H1 (cell line): ENCODE results near the gene TRAP1. TPM values are rescaled to one million over a fixed set of nuclear protein-coding genes. Genes with fewer than 3 reads are reported as not detected.

Experiments
- CTCF ChIA-PET: fragments of 300-600 bp; sonication (Branson Sonifier 250); formaldehyde crosslinking; loops from one replicate; lab custom pipeline; 2021; ENCODE audit not compliant: partially characterized antibody; lab: Charles Lee
- POLR2A ChIA-PET: fragments of 300-600 bp; sonication (Branson Sonifier 250); formaldehyde crosslinking; loops from one replicate; lab custom pipeline; 2021; ENCODE audit warnings: inconsistent platforms; ENCODE audit not compliant: partially characterized antibody; lab: Charles Lee
- DNase-seq, 2 experiments: peaks; one replicate each; pipeline versions ENCODE4 v3.0.0 to v3.0.0-alpha.2; 2010 to 2022; ENCODE audit warnings: low spot score in 2 of 2, low read depth in 1 of 2, mixed read lengths in 1 of 2
- FAIRE-seq: peaks from 2 replicates; lab custom pipeline; 2011; peaks lifted over from hg19 to GRCh38; lab: Jason Lieb, UNC
- H2AFZ ChIP-seq: 2 replicates; pipeline ENCODE4 v1.8.1; 2012; ENCODE audit warnings: low read length, inconsistent platforms
- H2AK5ac ChIP-seq: 2 replicates; pipeline ENCODE4 v1.6.1; 2013; ENCODE audit warnings: low read depth, low read length
- H2BK120ac ChIP-seq: replicated peaks from 2 replicates; pipeline ENCODE3; 2013; ENCODE audit warnings: low read depth, low read length, inconsistent platforms
- H2BK12ac ChIP-seq: 2 replicates; pipeline ENCODE4 v1.6.1; 2013; ENCODE audit warnings: low read depth, low read length
- H2BK15ac ChIP-seq: 2 replicates; pipeline ENCODE4 v1.6.1; 2013; ENCODE audit warnings: low read length
- H2BK20ac ChIP-seq: 2 replicates; pipeline ENCODE4 v1.6.1; 2013; ENCODE audit warnings: low read length
- H2BK5ac ChIP-seq: 2 replicates; pipeline ENCODE4 v1.6.1; 2013; ENCODE audit warnings: low read depth, low read length
- H3K14ac ChIP-seq: 2 replicates; pipeline ENCODE4 v1.6.1; 2013; ENCODE audit warnings: inconsistent platforms; ENCODE audit not compliant: insufficient read length
- H3K18ac ChIP-seq: 2 replicates; pipeline ENCODE4 v1.6.1; 2013; ENCODE audit warnings: low read length; ENCODE audit errors: extremely low read depth
- H3K23ac ChIP-seq: 2 replicates; pipeline ENCODE4 v1.6.1; 2013; ENCODE audit warnings: inconsistent platforms; ENCODE audit not compliant: insufficient read length
- H3K23me2 ChIP-seq: 2 replicates; pipeline ENCODE4 v1.6.1; 2013; ENCODE audit warnings: low read depth, low read length
- H3K27ac ChIP-seq: 2 replicates; pipeline ENCODE4 v1.6.1; 2011; ENCODE audit warnings: low read depth, low read length, inconsistent platforms
- H3K27me3 ChIP-seq, 4 experiments: replicated peaks in 1 of 4; 1 replicate in 1 of 4; 2 replicates in 3 of 4; pipeline versions ENCODE4 v1.6.1 to v1.8.1; 2011 to 2013; ENCODE audit warnings: low read length in 3 of 4, mild to moderate bottlenecking in 3 of 4, inconsistent platforms in 2 of 4, mixed read lengths in 2 of 4, moderate library complexity in 1 of 4; ENCODE audit not compliant: control insufficient read depth in 3 of 4, insufficient read depth in 3 of 4; ENCODE audit errors: extremely low read depth in 1 of 4
- H3K36me3 ChIP-seq, 4 experiments: 2 replicates each; pipeline versions ENCODE4 v1.6.1 to v1.8.1; 2011 to 2013; ENCODE audit warnings: mild to moderate bottlenecking in 4 of 4, low read length in 3 of 4, moderate library complexity in 2 of 4, control low read depth in 1 of 4, inconsistent platforms in 1 of 4; ENCODE audit not compliant: insufficient read depth in 4 of 4, control insufficient read depth in 2 of 4
- H3K4ac ChIP-seq: replicated peaks from 2 replicates; pipeline ENCODE3; 2013; ENCODE audit warnings: low read length, low read depth, mixed read lengths, inconsistent platforms; ENCODE audit not compliant: insufficient read length
- H3K4me1 ChIP-seq, 4 experiments: replicated peaks in 1 of 4; 1 replicate in 1 of 4; 2 replicates in 3 of 4; pipeline versions ENCODE4 v1.6.1 to v1.8.1; 2011 to 2013; ENCODE audit warnings: low read length in 3 of 4, inconsistent platforms in 2 of 4, mixed read lengths in 1 of 4; ENCODE audit not compliant: insufficient read depth in 4 of 4, control insufficient read depth in 3 of 4
- H3K4me2 ChIP-seq, 2 experiments: 2 replicates each; pipeline versions ENCODE4 v1.6.1 to v1.8.1; 2011 to 2013; ENCODE audit warnings: low read depth in 2 of 2, low read length in 2 of 2, control low read depth in 1 of 2, inconsistent platforms in 1 of 2, mild to moderate bottlenecking in 1 of 2; ENCODE audit not compliant: insufficient read depth in 1 of 2
- H3K4me3 ChIP-seq, 4 experiments: fragments of 200-600, 300-600 bp in 1 of 4; sonication (generic), shearing (Covaris generic), sonication (Bioruptor Twin) in 1 of 4; 2 replicates each; pipeline versions ENCODE4 v1.5.1 to v1.8.1; 2011 to 2016; ENCODE audit warnings: low read length in 4 of 4, low read depth in 3 of 4, control low read depth in 2 of 4, inconsistent platforms in 2 of 4, mild to moderate bottlenecking in 2 of 4, mixed read lengths in 1 of 4, moderate library complexity in 1 of 4; ENCODE audit not compliant: insufficient read depth in 2 of 4; ENCODE audit errors: extremely low read depth in 1 of 4
- H3K56ac ChIP-seq: replicated peaks from 2 replicates; pipeline ENCODE3; 2013; ENCODE audit warnings: low read depth, mild to moderate bottlenecking, mixed read lengths, low read length, inconsistent platforms; ENCODE audit not compliant: insufficient read length
- H3K79me1 ChIP-seq: 2 replicates; pipeline ENCODE4 v1.6.1; 2013; ENCODE audit warnings: low read depth, low read length, control low read depth
- H3K79me2 ChIP-seq, 2 experiments: 2 replicates each; pipeline versions ENCODE4 v1.6.1 to v1.8.1; 2012 to 2013; ENCODE audit warnings: low read length in 2 of 2, mild to moderate bottlenecking in 2 of 2, inconsistent platforms in 1 of 2; ENCODE audit not compliant: insufficient read depth in 2 of 2, control insufficient read depth in 1 of 2
- H3K9ac ChIP-seq, 4 experiments: replicated peaks in 1 of 4; 1 replicate in 1 of 4; 2 replicates in 3 of 4; pipeline versions ENCODE4 v1.6.1 to v1.8.1; 2011 to 2013; ENCODE audit warnings: low read depth in 3 of 4, low read length in 3 of 4, control low read depth in 2 of 4, mild to moderate bottlenecking in 2 of 4, moderate library complexity in 2 of 4, inconsistent platforms in 1 of 4; ENCODE audit errors: extremely low read depth in 1 of 4
- H3K9me3 ChIP-seq, 2 experiments: 2 replicates each; pipeline versions ENCODE4 v1.6.1 to v1.8.1; 2012 to 2013; ENCODE audit warnings: mild to moderate bottlenecking in 2 of 2, moderate library complexity in 2 of 2, control low read depth in 1 of 2, inconsistent platforms in 1 of 2, low read depth in 1 of 2, low read length in 1 of 2, mixed read lengths in 1 of 2; ENCODE audit not compliant: insufficient read depth in 2 of 2
- H4K20me1 ChIP-seq, 2 experiments: replicated peaks in 1 of 2; 2 replicates each; pipeline versions ENCODE3 to v1.8.1; 2011 to 2013; ENCODE audit warnings: inconsistent platforms in 2 of 2, low read length in 2 of 2, mild to moderate bottlenecking in 1 of 2; ENCODE audit not compliant: insufficient read depth in 2 of 2, control insufficient read depth in 1 of 2
- H4K5ac ChIP-seq: 2 replicates; pipeline ENCODE4 v1.6.1; 2013; ENCODE audit warnings: low read length, low read depth, mixed read lengths, inconsistent platforms; ENCODE audit not compliant: insufficient read length
- H4K8ac ChIP-seq: 2 replicates; pipeline ENCODE4 v1.8.0; 2013; ENCODE audit warnings: mild to moderate bottlenecking, moderate library complexity, low read length, inconsistent platforms; ENCODE audit not compliant: insufficient read depth; ENCODE audit errors: extremely low read depth
- H4K91ac ChIP-seq: replicated peaks from 2 replicates; pipeline ENCODE3; 2013; ENCODE audit warnings: low read length, mixed read lengths, inconsistent platforms; ENCODE audit not compliant: insufficient read length
- NRF1 ChIP-seq: IDR thresholded peaks from 2 replicates; pipeline ENCODE4 v1.6.1; 2011; ENCODE audit warnings: mild to moderate bottlenecking, low read depth, low read length, improper control_type of control experiment
- POLR2AphosphoS5 ChIP-seq: IDR thresholded peaks from 2 replicates; pipeline ENCODE4 v1.6.1; 2011; ENCODE audit warnings: low read depth, low read length
- WGBS, 2 experiments: shearing (Covaris generic) in 1 of 2; methylation state at CpG; one replicate each; pipeline versions ENCODE4 v1.1.6 to v1.1.7; 2013 to 2015; ENCODE audit warnings: low lambda C conversion rate in 2 of 2, mixed read lengths in 2 of 2, inconsistent platforms in 1 of 2, low coverage in 1 of 2, missing lambda C conversion rate in 1 of 2; ENCODE audit not compliant: insufficient replicate concordance in 2 of 2, insufficient coverage in 1 of 2, insufficient read length in 1 of 2; ENCODE audit errors: extremely low coverage in 1 of 2, missing lambda C conversion rate in 1 of 2; 5-methylcytosine and 5-hydroxymethylcytosine counted together
- polyA plus RNA-seq, 7 experiments: library from polyadenylated mRNA; depleted of rRNA in 3 of 7; stranded (reverse) in 5 of 7; unstranded in 2 of 7; fragments of >200 nt in 5 of 7; fragments of 200-250 nt in 2 of 7; gene quantifications; 1 replicate in 5 of 7; 2 replicates in 1 of 7; 4 replicates in 1 of 7; pipeline versions ENCODE4 v1.2.1 to v1.2.3, GENCODE V29; 2011 to 2013; ENCODE audit warnings: missing spikeins in 2 of 7, mixed read lengths in 2 of 7
- total RNA-seq: library from RNA; stranded (reverse); fragmentation: NEBNext Ultra II Directional; extraction: Animal tissue kit (Norgen Biotek cat#: 25700); gene quantifications from 2 replicates; pipeline ENCODE4 v1.2.1, GENCODE V29; 2021
- TF ChIP-seq, protein P1 (sequence below): IDR thresholded peaks from 2 replicates; pipeline ENCODE4 v1.6.1; 2011; ENCODE audit warnings: low read depth, mild to moderate bottlenecking, low read length; ENCODE audit not compliant: insufficient read depth

TRAP1 gene
- total and polyA plus RNA-seq, 2 of the 8 experiments (the other 6 are each of a cell fraction or from before 2014, with no cell fraction given): 215 to 283 TPM

DNA sequence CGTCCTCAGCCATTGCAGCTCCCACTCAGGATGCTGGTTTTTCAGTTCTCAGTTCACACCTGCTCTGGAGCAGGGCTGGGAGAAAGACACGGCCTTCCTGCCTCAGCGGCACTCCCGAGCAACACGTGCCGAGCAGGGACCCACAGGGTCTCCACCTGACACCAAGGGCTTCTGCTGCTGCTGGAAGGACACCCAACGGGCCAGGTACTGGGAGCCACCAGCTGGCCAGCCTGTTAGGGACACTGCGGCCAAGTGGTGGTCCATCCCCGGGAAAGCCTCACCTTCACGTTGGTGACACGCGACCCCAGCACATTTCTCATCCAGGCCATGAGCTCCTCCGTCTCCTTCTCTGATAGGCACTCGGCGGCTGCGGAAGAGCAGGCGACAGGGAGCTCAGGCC lies 54.7 kb downstream of the TRAP1 start:
- CTCF ChIA-PET: interaction anchor here (1.1 to 3.8 kb wide), 3 partner anchors 11 to 22 kb away, joined by 3 to 17 read pairs (median 4); no protein-coding TSS in a partner anchor
- Histone ChIP-seq H2BK15ac (no peak overlapping the region), H2BK120ac (no peak overlapping the region), H2BK12ac (no peak overlapping the region), H3K18ac (no peak overlapping the region), H3K56ac (no peak overlapping the region), H2AFZ (no peak overlapping the region), H3K79me2 (no peaks in the 10 kb centered on the region), H3K36me3 (peaks cover 33 to 75% (median 50%) of the 10 kb centered on the region in 4 experiments), H3K4ac (no peak overlapping the region), H2AK5ac (no peak overlapping the region), H2BK20ac (no peak overlapping the region), H2BK5ac (no peak overlapping the region), H4K5ac (no peak overlapping the region), H3K9me3 (no peaks in the 10 kb centered on the region), H3K27ac (no peak overlapping the region), H3K27me3 (no peaks in the 10 kb centered on the region), H3K4me3 (no peak overlapping the region), H3K4me2 (no peak overlapping the region), H3K23ac (no peak overlapping the region), H4K8ac (no peak overlapping the region), H4K91ac (no peak overlapping the region), H3K9ac (no peak overlapping the region), H4K20me1 (peaks cover 4 to 5% of the 10 kb centered on the region in 2 experiments), H3K14ac (no peak overlapping the region), H3K23me2 (no peaks in the 10 kb centered on the region), H3K4me1 (no peaks in the 10 kb centered on the region), H3K79me1 (peaks cover 6% of the 10 kb centered on the region; the same call in 1 of the 2 replicates)
- FAIRE-seq: no peak
- 0 out of 2 replicates have a peak, but pooled peaks have one; percentile 13 for TF ChIP-seq POLR2AphosphoS5
- no peak for TF ChIP-seq NRF1
- TF ChIP-seq, protein P1, sequence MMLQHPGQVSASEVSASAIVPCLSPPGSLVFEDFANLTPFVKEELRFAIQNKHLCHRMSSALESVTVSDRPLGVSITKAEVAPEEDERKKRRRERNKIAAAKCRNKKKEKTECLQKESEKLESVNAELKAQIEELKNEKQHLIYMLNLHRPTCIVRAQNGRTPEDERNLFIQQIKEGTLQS: no peak
- WGBS, 2 experiments: 97% methylated on average over 17 of the region's 17 CpGs; no CpG with 5 or more reads in 1 of the 2 experiments
- POLR2A ChIA-PET: interaction anchor here (0.8 to 1.9 kb wide), 4 partner anchors 9 to 71 kb away, joined by 3 to 8 read pairs (median 5); no protein-coding TSS in a partner anchor
- no peak for DNase-seq
